ENCODE data around the gene LRSAM1.

LRSAM1 gene

DNA sequence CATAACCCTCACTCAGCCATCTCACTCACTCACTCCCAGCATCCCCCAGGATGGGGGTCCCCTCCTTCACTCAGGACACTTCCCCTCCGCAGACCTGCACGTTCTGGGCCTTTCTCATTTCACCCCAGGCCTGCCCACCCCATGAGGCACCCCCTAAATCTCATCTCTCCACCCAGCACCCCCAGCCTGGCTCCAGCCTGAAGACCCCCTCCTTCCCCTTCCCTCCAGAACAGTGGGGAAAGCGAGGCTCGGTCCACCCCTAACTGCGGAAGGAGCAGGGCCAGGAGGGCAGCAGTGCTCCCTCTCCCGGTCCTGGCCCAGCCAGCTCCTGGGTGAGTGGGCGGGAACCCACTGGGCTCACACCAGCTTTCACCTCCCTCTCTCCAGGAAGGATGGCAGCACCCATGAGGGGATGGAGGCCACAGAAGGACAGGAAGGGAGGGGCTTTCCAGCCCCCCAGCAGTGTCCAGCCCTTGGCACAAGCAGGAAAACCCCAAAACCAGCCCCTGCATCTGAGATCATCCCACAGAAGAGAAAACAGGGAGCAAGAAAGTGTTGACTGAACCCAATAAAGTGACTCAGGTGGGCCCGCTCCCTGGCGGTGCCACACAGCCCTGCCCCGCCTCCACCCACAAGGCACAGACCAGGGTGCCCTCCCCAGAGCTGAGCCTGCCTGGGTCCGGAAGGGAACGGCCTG is 55.0 kb downstream of the LRSAM1 start:
- TF ChIP-seq, protein P1, sequence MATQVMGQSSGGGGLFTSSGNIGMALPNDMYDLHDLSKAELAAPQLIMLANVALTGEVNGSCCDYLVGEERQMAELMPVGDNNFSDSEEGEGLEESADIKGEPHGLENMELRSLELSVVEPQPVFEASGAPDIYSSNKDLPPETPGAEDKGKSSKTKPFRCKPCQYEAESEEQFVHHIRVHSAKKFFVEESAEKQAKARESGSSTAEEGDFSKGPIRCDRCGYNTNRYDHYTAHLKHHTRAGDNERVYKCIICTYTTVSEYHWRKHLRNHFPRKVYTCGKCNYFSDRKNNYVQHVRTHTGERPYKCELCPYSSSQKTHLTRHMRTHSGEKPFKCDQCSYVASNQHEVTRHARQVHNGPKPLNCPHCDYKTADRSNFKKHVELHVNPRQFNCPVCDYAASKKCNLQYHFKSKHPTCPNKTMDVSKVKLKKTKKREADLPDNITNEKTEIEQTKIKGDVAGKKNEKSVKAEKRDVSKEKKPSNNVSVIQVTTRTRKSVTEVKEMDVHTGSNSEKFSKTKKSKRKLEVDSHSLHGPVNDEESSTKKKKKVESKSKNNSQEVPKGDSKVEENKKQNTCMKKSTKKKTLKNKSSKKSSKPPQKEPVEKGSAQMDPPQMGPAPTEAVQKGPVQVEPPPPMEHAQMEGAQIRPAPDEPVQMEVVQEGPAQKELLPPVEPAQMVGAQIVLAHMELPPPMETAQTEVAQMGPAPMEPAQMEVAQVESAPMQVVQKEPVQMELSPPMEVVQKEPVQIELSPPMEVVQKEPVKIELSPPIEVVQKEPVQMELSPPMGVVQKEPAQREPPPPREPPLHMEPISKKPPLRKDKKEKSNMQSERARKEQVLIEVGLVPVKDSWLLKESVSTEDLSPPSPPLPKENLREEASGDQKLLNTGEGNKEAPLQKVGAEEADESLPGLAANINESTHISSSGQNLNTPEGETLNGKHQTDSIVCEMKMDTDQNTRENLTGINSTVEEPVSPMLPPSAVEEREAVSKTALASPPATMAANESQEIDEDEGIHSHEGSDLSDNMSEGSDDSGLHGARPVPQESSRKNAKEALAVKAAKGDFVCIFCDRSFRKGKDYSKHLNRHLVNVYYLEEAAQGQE (IDR thresholded peaks at IDR 0.05; ENCODE audit: insufficient read depth in 1 of 2, low read depth in 2 of 2, low read length in 2 of 2), result no peak
- TF ChIP-seq FOXP2 (optimal IDR thresholded peaks at IDR 0.05; ENCODE audit: borderline replicate concordance, extremely low read depth, extremely low read length, insufficient read depth) (no peak), SIN3A (IDR thresholded peaks at IDR 0.05; ENCODE audit: borderline replicate concordance, insufficient read depth, low read length) (no peak), POLR2AphosphoS5 (IDR thresholded peaks at IDR 0.05; ENCODE audit: low read depth, low read length) (no peak), TAF1 (IDR thresholded peaks at IDR 0.05; ENCODE audit: borderline replicate concordance, insufficient read depth, low read length) (no peak)

DNA sequence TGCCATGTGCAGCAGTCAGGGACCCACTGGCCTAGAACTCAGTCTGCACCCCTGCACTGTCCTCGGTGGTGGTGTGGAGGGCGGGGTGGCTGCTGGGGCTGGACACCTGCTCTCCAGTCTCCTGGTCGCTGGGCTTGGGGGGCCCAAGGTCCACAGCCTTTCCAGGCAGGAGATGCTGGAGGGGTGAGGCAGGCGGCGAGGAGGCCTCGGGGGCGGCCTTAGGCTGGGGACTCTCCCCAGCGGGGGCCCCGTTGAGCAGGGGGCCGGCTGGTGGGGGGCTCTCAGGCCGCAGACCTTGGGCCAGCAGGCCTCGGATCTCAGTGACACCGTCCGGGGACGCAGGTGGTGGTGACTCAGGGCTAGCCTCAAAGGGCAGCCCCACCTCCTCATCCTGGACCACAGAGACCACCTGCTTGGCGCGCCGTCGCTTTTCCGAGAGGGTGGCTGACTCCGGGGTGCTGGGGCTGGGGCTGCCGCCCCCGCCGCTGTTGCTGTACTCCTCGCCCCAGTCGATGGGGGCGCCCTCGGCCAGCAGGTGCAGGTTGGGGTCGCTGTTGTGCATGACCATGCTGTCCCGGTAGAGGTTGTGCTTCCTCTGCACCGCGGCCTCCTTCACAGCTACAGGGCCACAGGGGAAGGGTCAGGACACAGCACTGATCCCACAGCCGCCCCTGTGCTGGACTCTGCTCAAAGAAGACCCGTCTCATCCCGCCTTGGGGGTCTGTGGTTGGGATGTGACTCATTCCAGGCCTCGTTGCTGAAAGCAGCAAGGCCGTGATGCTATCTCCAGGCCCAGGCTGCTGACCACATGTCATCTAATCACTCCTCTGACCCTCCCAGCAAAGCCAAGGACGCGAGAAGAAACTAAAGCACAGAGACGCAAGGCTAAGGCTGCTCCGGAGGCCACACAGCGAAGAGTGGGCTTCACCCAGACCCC is 55.8 kb downstream of the LRSAM1 start:
- TF ChIP-seq SIN3A (IDR thresholded peaks at IDR 0.05; ENCODE audit: borderline replicate concordance, insufficient read depth, low read length) (no peak), FOXP2 (optimal IDR thresholded peaks at IDR 0.05; ENCODE audit: borderline replicate concordance, extremely low read depth, extremely low read length, insufficient read depth) (no peak), TAF1 (IDR thresholded peaks at IDR 0.05; ENCODE audit: borderline replicate concordance, insufficient read depth, low read length) (no peak), POLR2AphosphoS5 (IDR thresholded peaks at IDR 0.05; ENCODE audit: low read depth, low read length) (no peak)
- TF ChIP-seq, protein P1 (IDR thresholded peaks at IDR 0.05; ENCODE audit: insufficient read depth in 1 of 2, low read depth in 2 of 2, low read length in 2 of 2), result no peak

- TF ChIP-seq POLR2AphosphoS5 (IDR thresholded peaks at IDR 0.05; ENCODE audit: low read depth, low read length), result no peak
- no peak for TF ChIP-seq SIN3A (IDR thresholded peaks at IDR 0.05; ENCODE audit: borderline replicate concordance, insufficient read depth, low read length)
- TF ChIP-seq, protein P1 (IDR thresholded peaks at IDR 0.05; ENCODE audit: insufficient read depth in 1 of 2, low read depth in 2 of 2, low read length in 2 of 2), result no peak
- no peak for TF ChIP-seq TAF1 (IDR thresholded peaks at IDR 0.05; ENCODE audit: borderline replicate concordance, insufficient read depth, low read length)
- no peak for TF ChIP-seq FOXP2 (optimal IDR thresholded peaks at IDR 0.05; ENCODE audit: borderline replicate concordance, extremely low read depth, extremely low read length, insufficient read depth)
These were observed 56.7 kb downstream of the LRSAM1 start for GRCh38 chr9:127507751-127508648.

- TF ChIP-seq TAF1 (IDR thresholded peaks at IDR 0.05; ENCODE audit: borderline replicate concordance, insufficient read depth, low read length) (no peak), SIN3A (IDR thresholded peaks at IDR 0.05; ENCODE audit: borderline replicate concordance, insufficient read depth, low read length) (no peak), POLR2AphosphoS5 (IDR thresholded peaks at IDR 0.05; ENCODE audit: low read depth, low read length) (no peak)
These were observed 57.6 kb downstream of the LRSAM1 start for GRCh38 chr9:127508901-127509260.
